Neural cell (in vitro differentiated cells): ENCODE results near the gene KIF3B. TPM values are rescaled to one million over a fixed set of nuclear protein-coding genes. Genes with fewer than 3 reads are reported as not detected.

Source experiments
- H2AFZ ChIP-seq: fragments of 200-600, 300-800 bp; sonication (generic), shearing (Covaris generic); 2 replicates; pipeline ENCODE4 v1.6.0; 2014; ENCODE audit warnings: low read depth, mild to moderate bottlenecking, antibody characterized with exemption, low read length, moderate library complexity
- H3F3A ChIP-seq: fragments of 200-600 bp; shearing (Covaris generic); 2 replicates; pipeline ENCODE4 v1.6.1; 2016; ENCODE audit warnings: mild to moderate bottlenecking, moderate library complexity, mixed read lengths, antibody characterized with exemption, low read length; ENCODE audit not compliant: insufficient read depth, poor library complexity, severe bottlenecking
- H3K27ac ChIP-seq: fragments of 200-600, 300-800 bp; sonication (generic), shearing (Covaris generic); 2 replicates; pipeline ENCODE4 v1.5.1; 2014; ENCODE audit warnings: mild to moderate bottlenecking, low read length, moderate library complexity
- H3K27me3 ChIP-seq: fragments of 300-800, 200-600 bp; sonication (generic), shearing (Covaris generic); 2 replicates; pipeline ENCODE4 v1.6.0; 2014; ENCODE audit warnings: mild to moderate bottlenecking, low read depth, low read length, moderate library complexity; ENCODE audit not compliant: insufficient read depth
- H3K36me3 ChIP-seq: fragments of 300-800, 200-600 bp; sonication (generic), shearing (Covaris generic); 2 replicates; pipeline ENCODE4 v1.5.1; 2014; ENCODE audit warnings: mild to moderate bottlenecking, antibody characterized with exemption, low read length, moderate library complexity; ENCODE audit not compliant: insufficient read depth
- H3K4me2 ChIP-seq: fragments of 300-800, 200-600 bp; sonication (generic), shearing (Covaris generic); 2 replicates; pipeline ENCODE4 v1.6.0; 2014; ENCODE audit warnings: mild to moderate bottlenecking, low read length
- H3K4me3 ChIP-seq: fragments of 300-800, 200-600 bp; sonication (generic), shearing (Covaris generic); 2 replicates; pipeline ENCODE4 v1.5.1; 2014; ENCODE audit warnings: mild to moderate bottlenecking, low read length, moderate library complexity
- H3K79me2 ChIP-seq: fragments of 200-600 bp; shearing (Covaris generic); replicated peaks from 2 replicates; pipeline ENCODE4 v1.6.0; 2014; ENCODE audit warnings: mild to moderate bottlenecking, low read length, moderate library complexity; ENCODE audit not compliant: insufficient read depth
- H3K9ac ChIP-seq: fragments of 300-800, 200-600 bp; sonication (generic), shearing (Covaris generic); 2 replicates; pipeline ENCODE4 v1.6.1; 2016; ENCODE audit warnings: mild to moderate bottlenecking, low read length, mixed read lengths
- H3K9me2 ChIP-seq: fragments of 200-600 bp; shearing (Covaris generic); 2 replicates; pipeline ENCODE4 v1.6.1; 2016; ENCODE audit warnings: mild to moderate bottlenecking, low read length, mixed read lengths; ENCODE audit not compliant: insufficient read depth
- H3K9me3 ChIP-seq: fragments of 200-600, 300-800 bp; sonication (generic), shearing (Covaris generic); 2 replicates; pipeline ENCODE4 v1.6.1; 2016; ENCODE audit warnings: mild to moderate bottlenecking, mixed run types, low read length, moderate library complexity, mixed read lengths
- H4K20me1 ChIP-seq: fragments of 200-600 bp; shearing (Covaris generic); 2 replicates; pipeline ENCODE4 v1.6.1; 2016; ENCODE audit warnings: mild to moderate bottlenecking, mixed run types; ENCODE audit not compliant: insufficient read depth
- CTCF ChIP-seq: fragments of 450-650 bp; IDR thresholded peaks from 2 replicates; pipeline ENCODE4 v1.5.1; 2014; ENCODE audit warnings: antibody characterized with exemption, mild to moderate bottlenecking, moderate library complexity; ENCODE audit not compliant: poor library complexity, severe bottlenecking
- EP300 ChIP-seq: fragments of 450-650 bp; conservative IDR thresholded peaks from 2 replicates; pipeline ENCODE4 v1.6.1; 2014; ENCODE audit warnings: antibody characterized with exemption, mild to moderate bottlenecking, moderate library complexity; ENCODE audit not compliant: poor library complexity, severe bottlenecking
- EZH2 ChIP-seq: fragments of 200-600, 300-800 bp; shearing (Covaris generic), sonication (generic); IDR thresholded peaks from 2 replicates; pipeline ENCODE4 v1.6.1; 2014; ENCODE audit warnings: antibody characterized with exemption, low read length, borderline replicate concordance, mild to moderate bottlenecking; ENCODE audit not compliant: insufficient read depth, poor library complexity, severe bottlenecking
- MXI1 ChIP-seq: fragments of 450-650 bp; conservative IDR thresholded peaks from 2 replicates; pipeline ENCODE4 v1.6.1; 2014; ENCODE audit warnings: antibody characterized with exemption, mild to moderate bottlenecking; ENCODE audit not compliant: poor library complexity, severe bottlenecking
- POLR2AphosphoS5 ChIP-seq: IDR thresholded peaks from 2 replicates; pipeline ENCODE4 v1.6.1; 2012
- RAD21 ChIP-seq: fragments of 450-650 bp; conservative IDR thresholded peaks from 2 replicates; pipeline ENCODE4 v1.6.1; 2014; ENCODE audit warnings: antibody characterized with exemption, mild to moderate bottlenecking, moderate library complexity
- REST ChIP-seq: IDR thresholded peaks from 2 replicates; pipeline ENCODE4 v1.6.1; 2012; ENCODE audit warnings: borderline replicate concordance
- SMC3 ChIP-seq: fragments of 450-650 bp; conservative IDR thresholded peaks from 2 replicates; pipeline ENCODE4 v1.6.1; 2014; ENCODE audit warnings: antibody characterized with exemption, mild to moderate bottlenecking, moderate library complexity; ENCODE audit not compliant: poor library complexity
- TAF1 ChIP-seq: IDR thresholded peaks from 2 replicates; pipeline ENCODE4 v1.6.1; 2012; ENCODE audit warnings: low read depth
- polyA plus RNA-seq: library from polyadenylated mRNA; depleted of rRNA; stranded (reverse); fragments of >200 nt; gene quantifications from 2 replicates; pipeline ENCODE4 v1.2.3, GENCODE V29; 2014

The KIF3B gene
- polyA plus RNA-seq, 1 donor from 2014 or later = 49.4 TPM

- Histone ChIP-seq H3K79me2 (no peaks in the 10 kb centered on the region), H3K4me3 (no peak overlapping the region), H3K27me3 (no peaks in the 10 kb centered on the region), H3K36me3 (no peaks in the 10 kb centered on the region), H2AFZ (no peak overlapping the region), H3K27ac (no peak overlapping the region), H3K4me2 (no peak overlapping the region), H3F3A (no peaks in the 10 kb centered on the region), H4K20me1 (no peaks in the 10 kb centered on the region), H3K9ac (no peak overlapping the region), H3K9me3 (no peaks in the 10 kb centered on the region), H3K9me2 (no peaks in the 10 kb centered on the region)
- TF ChIP-seq POLR2AphosphoS5 = no peak
- no peak for TF ChIP-seq EP300
- no peak for TF ChIP-seq REST
- no peak for TF ChIP-seq CTCF
- TF ChIP-seq EZH2 = no peak
- TF ChIP-seq TAF1 = no peak
- TF ChIP-seq SMC3 = no peak
- no peak for TF ChIP-seq MXI1
- no peak for TF ChIP-seq RAD21
Observed at GRCh38 chr20:32263398-32263954, 14.0 kb upstream of the KIF3B start.

GRCh38 chr20:32271620-32272019 is 5.8 kb upstream of the KIF3B start:
- H3K9me3 ChIP-seq = no peaks in the 10 kb centered on the region
- TF ChIP-seq EP300 (no peak), REST (no peak)
- no peak overlapping the region for H3K9ac ChIP-seq
- no peaks in the 10 kb centered on the region for H3F3A ChIP-seq
- H3K27ac ChIP-seq = no peak overlapping the region
- no peaks in the 10 kb centered on the region for H3K27me3 ChIP-seq
- H3K4me3 ChIP-seq = no peak overlapping the region
- no peaks in the 10 kb centered on the region for H3K79me2 ChIP-seq
- H3K4me2 ChIP-seq = no peak overlapping the region
- H3K9me2 ChIP-seq = no peaks in the 10 kb centered on the region
- no peaks in the 10 kb centered on the region for H4K20me1 ChIP-seq
- no peaks in the 10 kb centered on the region for H3K36me3 ChIP-seq
- no peak overlapping the region for H2AFZ ChIP-seq
